Measurements from ENCODE around the gene FRMD8.
A peak's percentile ranks its signal among the peaks of the same experiment; 100 is the strongest.
"Not testable (repeated sequence)": the region's sequence is repeated elsewhere in the genome, so short reads cannot be mapped to it uniquely, and the experiment has no call there.

Gene FRMD8

GRCh38 chr11:65437436-65438227 is 51.2 kb downstream of the FRMD8 start:
- no peak for DNase-seq

- no peak for DNase-seq
Observed at GRCh38 chr11:65438257-65439151, 52.1 kb downstream of the FRMD8 start.

- DNase-seq: no peak
Observed at GRCh38 chr11:65439331-65440181, 53.1 kb downstream of the FRMD8 start.

GRCh38 chr11:65440831-65441499 is 54.5 kb downstream of the FRMD8 start:
- no peak for DNase-seq

- DNase-seq: no peak
Observed at GRCh38 chr11:65442842-65443331, 56.5 kb downstream of the FRMD8 start.

GRCh38 chr11:65444314-65445051 is 58.0 kb downstream of the FRMD8 start:
- no peak for DNase-seq

- DNase-seq: no peak
Observed at GRCh38 chr11:65445101-65445603, 58.7 kb downstream of the FRMD8 start.

GRCh38 chr11:65445604-65446445 is 59.4 kb downstream of the FRMD8 start:
- no peak for DNase-seq

- DNase-seq: no peak
Observed at GRCh38 chr11:65446446-65447277, 60.2 kb downstream of the FRMD8 start.

- no peak for DNase-seq
Observed at GRCh38 chr11:65448074-65448417, 61.6 kb downstream of the FRMD8 start.

- no peak for DNase-seq
Observed at GRCh38 chr11:65448418-65449105, 62.1 kb downstream of the FRMD8 start.

- DNase-seq: not testable (repeated sequence)
Observed at GRCh38 chr11:65451301-65451700, 64.9 kb downstream of the FRMD8 start.

GRCh38 chr11:65452259-65452658 is 65.8 kb downstream of the FRMD8 start:
- not testable (repeated sequence) for DNase-seq

- DNase-seq: no peak
Observed at GRCh38 chr11:65452806-65453490, 66.5 kb downstream of the FRMD8 start.

GRCh38 chr11:65454311-65454695 is 67.9 kb downstream of the FRMD8 start:
- no peak for DNase-seq

GRCh38 chr11:65454696-65455456 is 68.4 kb downstream of the FRMD8 start:
- peak; percentile 62 for DNase-seq

GRCh38 chr11:65456418-65456817 is 70.0 kb downstream of the FRMD8 start:
- no peak for DNase-seq
